ENCODE measurements around the gene ABLIM1.

ABLIM1 gene

GRCh38 chr10:114679552-114679951 lies 21.5 kb upstream of the ABLIM1 start:
- TF ChIP-seq CTCF (IDR thresholded peaks at IDR 0.05) = no peak

GRCh38 chr10:114678820-114679219 lies 20.7 kb upstream of the ABLIM1 start:
- no peak for TF ChIP-seq CTCF (IDR thresholded peaks at IDR 0.05)

- no peak for TF ChIP-seq CTCF (IDR thresholded peaks at IDR 0.05)
These were observed 20.3 kb upstream of the ABLIM1 start for GRCh38 chr10:114678336-114678735.

- no peak for TF ChIP-seq CTCF (IDR thresholded peaks at IDR 0.05)
These were observed 16.3 kb upstream of the ABLIM1 start for GRCh38 chr10:114674346-114674745.

GRCh38 chr10:114669648-114670047 lies 11.6 kb upstream of the ABLIM1 start:
- no peak for TF ChIP-seq CTCF (IDR thresholded peaks at IDR 0.05)

GRCh38 chr10:114668375-114669080 lies 10.5 kb upstream of the ABLIM1 start:
- TF ChIP-seq CTCF (IDR thresholded peaks at IDR 0.05) = no peak

- no peak for TF ChIP-seq CTCF (IDR thresholded peaks at IDR 0.05)
These were observed 7.8 kb upstream of the ABLIM1 start for GRCh38 chr10:114665873-114666272.

- no peak for TF ChIP-seq CTCF (IDR thresholded peaks at IDR 0.05)
These were observed 7.3 kb upstream of the ABLIM1 start for GRCh38 chr10:114665406-114665805.

All from LNCAP (cell line).